MCF 10A (cell line): ENCODE measurements around the gene ASTN2. TPM values are rescaled to one million over a fixed set of nuclear protein-coding genes. Genes with fewer than 3 reads are reported as not detected.

Experiments
- BruUV-seq: library from RNA; stranded (reverse); fragments of 400-500 nt; replicated peaks from 2 replicates; lab custom pipeline; 2021; lab: Mats Ljungman, UMichigan
- CTCF ChIA-PET: fragments of 300-600 bp; sonication (Branson Sonifier 250); formaldehyde crosslinking; extraction: SDS; loops from one replicate; lab custom pipeline; 2021; ENCODE audit warnings: antibody characterized with exemption, inconsistent platforms; lab: Yijun Ruan, JAX
- POLR2A ChIA-PET: fragments of 300-600, 350-650 bp; sonication (Branson Sonifier 250); formaldehyde crosslinking; extraction: SDS; loops from one replicate; lab custom pipeline; 2020; ENCODE audit warnings: antibody characterized with exemption, inconsistent platforms; lab: Yijun Ruan, JAX
- DNase-seq: peaks from one replicate; pipeline ENCODE4 v3.0.0-alpha.2; 2018; ENCODE audit not compliant: unreplicated experiment
- H3K27ac Mint-ChIP-seq: one replicate; pipeline ENCODE4 v1.8.0; 2022; ENCODE audit warnings: mild to moderate bottlenecking, low read depth, mixed read lengths; ENCODE audit not compliant: unreplicated experiment
- H3K27me3 Mint-ChIP-seq: one replicate; pipeline ENCODE4 v1.8.0; 2022; ENCODE audit warnings: mixed read lengths; ENCODE audit not compliant: insufficient read depth, unreplicated experiment
- H3K36me3 Mint-ChIP-seq: one replicate; pipeline ENCODE4 v1.8.0; 2022; ENCODE audit warnings: mild to moderate bottlenecking, moderate library complexity, mixed read lengths; ENCODE audit not compliant: insufficient read depth, unreplicated experiment
- H3K4me1 Mint-ChIP-seq: one replicate; pipeline ENCODE4 v1.8.0; 2022; ENCODE audit warnings: mixed read lengths; ENCODE audit not compliant: insufficient read depth, unreplicated experiment
- H3K4me3 Mint-ChIP-seq: one replicate; pipeline ENCODE4 v1.8.0; 2022; ENCODE audit warnings: mild to moderate bottlenecking, moderate library complexity, mixed read lengths; ENCODE audit not compliant: unreplicated experiment
- H3K9me3 Mint-ChIP-seq: one replicate; pipeline ENCODE4 v1.8.0; 2022; ENCODE audit warnings: mixed read lengths; ENCODE audit not compliant: unreplicated experiment
- intact Hi-C: fragments of 100-400 bp; cut with micrococcal nuclease; formaldehyde crosslinking; loops from 2 replicates; pipeline ENCODE4 v1.14.1; 2022
- total RNA-seq: library from RNA; stranded (reverse); gene quantifications from 2 replicates; pipeline ENCODE4 v1.2.3, GENCODE V29; 2022
- TF ChIP-seq, protein P1 (sequence below): fragments of 200-600 bp; IDR thresholded peaks from one replicate; pipeline ENCODE4 v1.8.0; 2022; ENCODE audit warnings: antibody characterized with exemption, mild to moderate bottlenecking; ENCODE audit not compliant: unreplicated experiment

Gene ASTN2
- total RNA-seq, 1 experiment from 2014 or later, result 1.8 TPM

DNA sequence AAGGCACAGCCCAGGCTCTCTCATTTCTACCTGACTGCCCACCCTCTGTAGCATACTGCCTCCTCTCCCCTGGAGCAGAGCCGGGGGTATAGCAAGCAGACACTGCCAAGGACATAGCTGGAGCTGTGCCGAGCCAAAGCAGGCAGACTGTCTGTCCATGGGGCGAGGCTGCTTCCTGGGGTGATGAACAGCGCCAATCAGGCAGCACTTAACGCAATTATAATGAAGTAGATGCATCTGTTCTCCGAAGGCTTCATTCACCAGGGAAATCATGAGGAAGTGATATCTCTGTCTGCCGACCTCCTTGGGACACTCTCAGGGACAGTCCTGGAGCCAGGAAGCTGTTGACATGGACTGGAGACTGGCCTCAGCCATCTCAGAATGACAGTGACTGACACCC lies 230.7 kb downstream of the ASTN2 start:
- H3K36me3 Mint-ChIP-seq, result no peaks in the 10 kb centered on the region
- ChIA-PET CTCF (interaction anchor here (0.6 to 0.8 kb wide), 2 partner anchors 22 to 27 kb away, joined by 3 to 6 read pairs; no protein-coding TSS in a partner anchor), POLR2A (interaction anchor here (0.7 kb wide), 1 partner anchor 615 kb away, joined by 3 read pairs; no protein-coding TSS in a partner anchor)
- no peak overlapping the region for H3K27ac Mint-ChIP-seq
- no TSS peak for BruUV-seq
- H3K4me3 Mint-ChIP-seq, result no peak overlapping the region
- H3K4me1 Mint-ChIP-seq, result no peaks in the 10 kb centered on the region
- H3K9me3 Mint-ChIP-seq, result peaks cover 34% of the 10 kb centered on the region
- intact Hi-C loops, result no loop called here
- TF ChIP-seq, protein P1, sequence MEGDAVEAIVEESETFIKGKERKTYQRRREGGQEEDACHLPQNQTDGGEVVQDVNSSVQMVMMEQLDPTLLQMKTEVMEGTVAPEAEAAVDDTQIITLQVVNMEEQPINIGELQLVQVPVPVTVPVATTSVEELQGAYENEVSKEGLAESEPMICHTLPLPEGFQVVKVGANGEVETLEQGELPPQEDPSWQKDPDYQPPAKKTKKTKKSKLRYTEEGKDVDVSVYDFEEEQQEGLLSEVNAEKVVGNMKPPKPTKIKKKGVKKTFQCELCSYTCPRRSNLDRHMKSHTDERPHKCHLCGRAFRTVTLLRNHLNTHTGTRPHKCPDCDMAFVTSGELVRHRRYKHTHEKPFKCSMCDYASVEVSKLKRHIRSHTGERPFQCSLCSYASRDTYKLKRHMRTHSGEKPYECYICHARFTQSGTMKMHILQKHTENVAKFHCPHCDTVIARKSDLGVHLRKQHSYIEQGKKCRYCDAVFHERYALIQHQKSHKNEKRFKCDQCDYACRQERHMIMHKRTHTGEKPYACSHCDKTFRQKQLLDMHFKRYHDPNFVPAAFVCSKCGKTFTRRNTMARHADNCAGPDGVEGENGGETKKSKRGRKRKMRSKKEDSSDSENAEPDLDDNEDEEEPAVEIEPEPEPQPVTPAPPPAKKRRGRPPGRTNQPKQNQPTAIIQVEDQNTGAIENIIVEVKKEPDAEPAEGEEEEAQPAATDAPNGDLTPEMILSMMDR, result no peak
- DNase-seq, result no peak
- no peaks in the 10 kb centered on the region for H3K27me3 Mint-ChIP-seq

DNA sequence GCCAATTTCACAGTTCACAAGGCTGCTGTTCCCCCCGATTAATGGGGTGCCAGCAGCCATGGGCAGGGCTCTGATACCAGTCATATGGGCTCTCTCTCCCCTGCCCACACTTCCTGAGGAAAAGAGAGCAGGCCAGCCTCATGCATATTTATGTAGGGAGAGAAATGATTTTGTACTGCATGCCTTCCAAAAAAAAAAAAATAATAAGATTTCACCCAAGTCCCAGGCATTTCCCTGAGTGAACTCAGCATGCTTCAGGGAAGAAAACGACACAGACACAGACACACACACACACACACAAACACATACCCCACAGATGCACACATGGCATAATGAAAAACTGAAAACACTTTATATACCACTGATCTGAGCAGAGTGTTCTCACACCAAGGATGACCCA lies 232.8 kb downstream of the ASTN2 start:
- H3K4me3 Mint-ChIP-seq, result no peak overlapping the region

DNA sequence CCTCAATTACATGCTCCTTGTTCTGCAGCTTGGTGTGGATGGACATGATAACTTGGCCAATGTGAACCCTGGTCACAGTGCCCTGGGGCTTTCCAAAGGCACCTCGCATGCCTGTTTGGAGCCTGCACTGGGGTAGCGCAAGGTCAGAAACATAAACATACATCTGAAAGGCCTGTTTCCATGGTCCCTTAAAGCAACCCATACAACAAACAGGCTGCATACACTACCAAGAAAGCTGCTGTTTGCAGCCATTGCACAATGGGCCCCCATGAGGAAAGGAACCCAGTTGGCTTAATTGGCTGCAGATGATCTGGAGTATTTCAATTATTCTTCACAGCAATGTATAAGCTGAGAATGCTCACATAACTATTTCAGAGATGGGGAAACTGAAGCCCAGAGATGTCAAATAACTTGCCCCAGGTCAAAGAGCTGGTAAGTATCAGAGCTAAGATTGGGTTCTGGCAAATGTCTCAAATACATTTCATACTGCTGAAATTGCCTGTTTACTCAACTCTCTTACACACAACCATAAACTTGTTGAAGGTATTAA lies 233.9 kb downstream of the ASTN2 start:
- TF ChIP-seq, protein P1, result no peak
- H3K27ac Mint-ChIP-seq, result no peak overlapping the region
- peaks cover 34% of the 10 kb centered on the region for H3K9me3 Mint-ChIP-seq
- no peak overlapping the region for H3K4me3 Mint-ChIP-seq
- BruUV-seq, result no TSS peak
- intact Hi-C loops, result no loop called here
- POLR2A ChIA-PET, result no interaction called here
- H3K4me1 Mint-ChIP-seq, result no peaks in the 10 kb centered on the region
- CTCF ChIA-PET, result interaction anchor here (0.8 kb wide), 2 partner anchors 11 to 72 kb away, joined by 3 to 5 read pairs; no protein-coding TSS in a partner anchor
- H3K36me3 Mint-ChIP-seq, result no peaks in the 10 kb centered on the region
- no peaks in the 10 kb centered on the region for H3K27me3 Mint-ChIP-seq
- no peak for DNase-seq

More for the DNA sequence above, 232.8 kb downstream of the ASTN2 start:
- Mint-ChIP-seq H3K4me1 (no peaks in the 10 kb centered on the region), H3K36me3 (no peaks in the 10 kb centered on the region), H3K27me3 (no peaks in the 10 kb centered on the region), H3K27ac (no peak overlapping the region), H3K9me3 (peaks cover 34% of the 10 kb centered on the region)
- DNase-seq, result no peak
- ChIA-PET POLR2A (no interaction called here), CTCF (no interaction called here)
- TF ChIP-seq, protein P1, result no peak
- intact Hi-C loops, result no loop called here
- no TSS peak for BruUV-seq

DNA sequence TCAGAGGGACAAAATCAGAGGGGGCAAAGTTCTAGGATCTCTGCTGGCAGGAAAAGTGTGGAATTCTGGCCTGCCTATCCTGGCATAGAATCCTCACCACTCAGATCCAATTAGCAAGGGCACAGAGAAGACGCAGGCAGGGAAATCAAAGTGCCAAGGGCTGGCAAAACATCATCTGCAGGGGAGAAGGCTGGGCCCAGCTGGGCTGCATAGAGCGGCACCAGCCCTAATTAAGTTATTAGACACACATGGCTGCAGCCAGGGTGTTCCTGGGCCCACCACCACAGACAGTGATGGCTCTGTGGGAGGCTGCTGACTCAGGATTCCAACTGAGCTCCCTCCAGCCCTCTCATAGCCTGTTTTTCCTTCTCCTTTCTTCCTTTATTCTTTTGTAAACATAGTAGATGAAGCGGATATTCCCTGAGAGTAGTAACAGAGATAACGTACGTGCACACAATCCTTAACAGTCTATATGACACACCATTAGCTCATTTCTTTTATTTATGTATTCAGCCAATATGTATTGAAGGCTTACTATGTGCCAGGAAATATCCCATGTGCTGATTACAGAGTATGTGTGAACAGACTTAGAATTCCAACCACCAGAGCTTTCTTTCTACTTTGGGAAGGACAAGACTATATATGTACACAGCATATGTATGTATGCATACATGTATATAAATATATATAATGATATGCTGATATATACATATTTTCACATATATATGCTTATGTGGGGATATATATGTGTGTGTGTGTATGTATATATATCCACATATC lies 236.1 kb downstream of the ASTN2 start:
- ChIA-PET CTCF (interaction anchor here (0.6 to 1.1 kb wide), 2 partner anchors 16 kb away, joined by 3 read pairs; no protein-coding TSS in a partner anchor), POLR2A (no interaction called here)
- no TSS peak for BruUV-seq
- TF ChIP-seq, protein P1, result no peak
- no peaks in the 10 kb centered on the region for H3K4me1 Mint-ChIP-seq
- H3K9me3 Mint-ChIP-seq, result peaks cover 27% of the 10 kb centered on the region
- H3K27me3 Mint-ChIP-seq, result no peaks in the 10 kb centered on the region
- DNase-seq, result no peak
- intact Hi-C loops, result no loop called here
- H3K36me3 Mint-ChIP-seq, result no peaks in the 10 kb centered on the region
- no peak overlapping the region for H3K4me3 Mint-ChIP-seq
- no peak overlapping the region for H3K27ac Mint-ChIP-seq
